ENCODE measurements around the gene STXBP6. TPM values are rescaled to one million over a fixed set of nuclear protein-coding genes. Genes with fewer than 3 reads are reported as not detected.

STXBP6 gene
- total and polyA plus RNA-seq, 10 of the 15 experiments (the other 5 are each of a cell fraction or from before 2014, with no cell fraction given) = 1.2 to 47.3 (median 1.9) TPM

DNA sequence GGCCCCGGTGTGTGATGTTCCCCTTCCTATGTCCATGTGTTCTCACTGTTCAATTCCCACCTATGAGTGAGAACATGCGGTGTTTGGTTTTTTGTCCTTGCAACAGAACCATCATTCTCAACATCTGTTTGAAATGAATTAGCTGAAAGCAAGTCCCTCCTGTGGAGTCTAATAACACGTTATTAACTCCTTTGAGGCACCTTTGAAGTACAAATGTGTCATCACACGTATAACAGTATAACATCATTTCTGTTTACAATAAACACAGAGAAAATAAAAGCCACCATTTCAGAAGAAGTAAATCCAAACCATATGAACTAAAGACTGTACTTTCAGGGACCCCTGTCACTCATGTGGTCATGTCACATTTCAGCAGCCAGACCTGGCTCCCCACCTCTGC lies 198.5 kb downstream of the STXBP6 start (continued):
- TF ChIP-seq, protein P1, sequence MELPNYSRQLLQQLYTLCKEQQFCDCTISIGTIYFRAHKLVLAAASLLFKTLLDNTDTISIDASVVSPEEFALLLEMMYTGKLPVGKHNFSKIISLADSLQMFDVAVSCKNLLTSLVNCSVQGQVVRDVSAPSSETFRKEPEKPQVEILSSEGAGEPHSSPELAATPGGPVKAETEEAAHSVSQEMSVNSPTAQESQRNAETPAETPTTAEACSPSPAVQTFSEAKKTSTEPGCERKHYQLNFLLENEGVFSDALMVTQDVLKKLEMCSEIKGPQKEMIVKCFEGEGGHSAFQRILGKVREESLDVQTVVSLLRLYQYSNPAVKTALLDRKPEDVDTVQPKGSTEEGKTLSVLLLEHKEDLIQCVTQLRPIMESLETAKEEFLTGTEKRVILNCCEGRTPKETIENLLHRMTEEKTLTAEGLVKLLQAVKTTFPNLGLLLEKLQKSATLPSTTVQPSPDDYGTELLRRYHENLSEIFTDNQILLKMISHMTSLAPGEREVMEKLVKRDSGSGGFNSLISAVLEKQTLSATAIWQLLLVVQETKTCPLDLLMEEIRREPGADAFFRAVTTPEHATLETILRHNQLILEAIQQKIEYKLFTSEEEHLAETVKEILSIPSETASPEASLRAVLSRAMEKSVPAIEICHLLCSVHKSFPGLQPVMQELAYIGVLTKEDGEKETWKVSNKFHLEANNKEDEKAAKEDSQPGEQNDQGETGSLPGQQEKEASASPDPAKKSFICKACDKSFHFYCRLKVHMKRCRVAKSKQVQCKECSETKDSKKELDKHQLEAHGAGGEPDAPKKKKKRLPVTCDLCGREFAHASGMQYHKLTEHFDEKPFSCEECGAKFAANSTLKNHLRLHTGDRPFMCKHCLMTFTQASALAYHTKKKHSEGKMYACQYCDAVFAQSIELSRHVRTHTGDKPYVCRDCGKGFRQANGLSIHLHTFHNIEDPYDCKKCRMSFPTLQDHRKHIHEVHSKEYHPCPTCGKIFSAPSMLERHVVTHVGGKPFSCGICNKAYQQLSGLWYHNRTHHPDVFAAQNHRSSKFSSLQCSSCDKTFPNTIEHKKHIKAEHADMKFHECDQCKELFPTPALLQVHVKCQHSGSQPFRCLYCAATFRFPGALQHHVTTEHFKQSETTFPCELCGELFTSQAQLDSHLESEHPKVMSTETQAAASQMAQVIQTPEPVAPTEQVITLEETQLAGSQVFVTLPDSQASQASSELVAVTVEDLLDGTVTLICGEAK (IDR thresholded peaks at IDR 0.05; ENCODE audit: borderline replicate concordance) = no peak
- TF ChIP-seq NFYA (IDR thresholded peaks at IDR 0.05; ENCODE audit: borderline replicate concordance, low read depth, low read length) (no peak), RAD21 (IDR thresholded peaks at IDR 0.05; ENCODE audit: insufficient read depth, low read depth, low read length) (no peak), IKZF1 (conservative IDR thresholded peaks at IDR 0.05) (no peak)

DNA sequence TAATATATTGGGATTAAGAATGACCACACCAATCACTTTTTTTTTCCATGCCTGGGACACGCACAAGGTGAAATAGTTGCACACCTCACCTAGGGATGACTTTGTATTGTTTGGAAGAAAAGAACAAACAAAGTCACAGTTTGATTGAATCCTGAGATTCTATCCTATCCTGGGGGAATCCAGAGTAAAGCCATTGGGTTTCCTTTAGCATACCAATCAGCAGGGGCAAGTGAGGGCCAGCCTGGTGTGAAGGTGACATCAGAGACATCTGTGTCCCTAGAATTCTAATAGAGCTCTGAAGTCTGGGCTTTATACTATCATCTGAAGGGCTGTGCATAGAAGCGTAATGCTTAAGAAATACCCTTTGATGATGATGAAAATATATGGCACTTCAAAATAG lies 199.9 kb downstream of the STXBP6 start:
- in situ Hi-C loops (cut with MboI) (no loop called here), intact Hi-C loops (cut with micrococcal nuclease; ENCODE audit: unreplicated experiment) (no loop called here)
- Histone ChIP-seq H3K36me3 (ENCODE audit: control insufficient read depth in 2 of 2, insufficient read depth in 2 of 2, low read length in 1 of 2) (peaks cover 0 to 2% of the 10 kb centered on the region in 2 experiments; a peak in 1 of 4 replicates), H3K4me3 (no peak overlapping the region), H3K27me3 (replicated peaks in 1 of 2; ENCODE audit: control insufficient read depth in 2 of 2, insufficient read depth in 2 of 2, low read length in 1 of 2) (no peaks in the 10 kb centered on the region), H3K27ac (ENCODE audit: control insufficient read depth, insufficient read depth) (no peak overlapping the region), H3K9ac (ENCODE audit: control insufficient read depth, insufficient read depth, low read length) (no peak overlapping the region), H3K9me3 (replicated peaks; ENCODE audit: control insufficient read depth, insufficient read depth, low read length) (no peaks in the 10 kb centered on the region), H3K4me2 (ENCODE audit: control insufficient read depth, insufficient read depth) (no peak overlapping the region), H4K20me1 (ENCODE audit: control insufficient read depth, insufficient read depth) (no peaks in the 10 kb centered on the region), H3K79me2 (ENCODE audit: control insufficient read depth, insufficient read depth, low read length) (no peaks in the 10 kb centered on the region), H3K4me1 (ENCODE audit: control insufficient read depth, insufficient read depth, low read length) (no peaks in the 10 kb centered on the region), H2AFZ (ENCODE audit: control insufficient read depth, low read depth, low read length) (no peak overlapping the region)
- BruUV-seq (replicated peaks) = no TSS peak
- FAIRE-seq (no peak), DNase-seq (ENCODE audit: low read depth, low spot score) (no peak), ATAC-seq (no peak)
- WGBS (ENCODE audit: insufficient coverage, insufficient replicate concordance, low lambda C conversion rate, missing lambda C conversion rate) = 27% methylated on average over 2 of the region's 2 CpGs
- POLR2A ChIA-PET = no interaction called here
- SMC1A ChIA-PET (ENCODE audit: uncharacterized antibody, unreplicated experiment) = interaction anchor here (0.7 to 6.3 kb wide), 7 partner anchors 9 to 181 kb away, joined by 3 to 24 read pairs (median 3); no protein-coding TSS in a partner anchor
- RAD21 ChIA-PET (ENCODE audit: unreplicated experiment) = interaction anchor here (1.1 kb wide), 1 partner anchor 44 kb away, joined by 3 read pairs; no protein-coding TSS in a partner anchor
- CTCF ChIA-PET = interaction anchor here (1.0 kb wide), 1 partner anchor 9 kb away, joined by 3 read pairs; no protein-coding TSS in a partner anchor
- TF ChIP-seq PML (IDR thresholded peaks at IDR 0.05; ENCODE audit: low read length) (no peak), HDAC2 (IDR thresholded peaks at IDR 0.05) (no peak), JUND (IDR thresholded peaks at IDR 0.05; ENCODE audit: low read depth, low read length) (no peak), CBFB (IDR thresholded peaks at IDR 0.05; ENCODE audit: low read depth) (no peak), SUZ12 (IDR thresholded peaks at IDR 0.05; ENCODE audit: unreplicated experiment) (no peak), CHD4 (IDR thresholded peaks at IDR 0.05) (no peak), DPF2 (IDR thresholded peaks at IDR 0.05) (no peak)
- TF ChIP-seq, protein P2, sequence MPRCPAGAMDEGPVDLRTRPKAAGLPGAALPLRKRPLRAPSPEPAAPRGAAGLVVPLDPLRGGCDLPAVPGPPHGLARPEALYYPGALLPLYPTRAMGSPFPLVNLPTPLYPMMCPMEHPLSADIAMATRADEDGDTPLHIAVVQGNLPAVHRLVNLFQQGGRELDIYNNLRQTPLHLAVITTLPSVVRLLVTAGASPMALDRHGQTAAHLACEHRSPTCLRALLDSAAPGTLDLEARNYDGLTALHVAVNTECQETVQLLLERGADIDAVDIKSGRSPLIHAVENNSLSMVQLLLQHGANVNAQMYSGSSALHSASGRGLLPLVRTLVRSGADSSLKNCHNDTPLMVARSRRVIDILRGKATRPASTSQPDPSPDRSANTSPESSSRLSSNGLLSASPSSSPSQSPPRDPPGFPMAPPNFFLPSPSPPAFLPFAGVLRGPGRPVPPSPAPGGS (IDR thresholded peaks at IDR 0.05; ENCODE audit: borderline replicate concordance, insufficient read depth, low read depth, low read length, poor library complexity, severe bottlenecking) = no peak
- TF ChIP-seq, protein P3, sequence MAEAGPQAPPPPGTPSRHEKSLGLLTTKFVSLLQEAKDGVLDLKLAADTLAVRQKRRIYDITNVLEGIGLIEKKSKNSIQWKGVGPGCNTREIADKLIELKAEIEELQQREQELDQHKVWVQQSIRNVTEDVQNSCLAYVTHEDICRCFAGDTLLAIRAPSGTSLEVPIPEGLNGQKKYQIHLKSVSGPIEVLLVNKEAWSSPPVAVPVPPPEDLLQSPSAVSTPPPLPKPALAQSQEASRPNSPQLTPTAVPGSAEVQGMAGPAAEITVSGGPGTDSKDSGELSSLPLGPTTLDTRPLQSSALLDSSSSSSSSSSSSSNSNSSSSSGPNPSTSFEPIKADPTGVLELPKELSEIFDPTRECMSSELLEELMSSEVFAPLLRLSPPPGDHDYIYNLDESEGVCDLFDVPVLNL (IDR thresholded peaks at IDR 0.05; ENCODE audit: low read depth, low read length) = no peak
- TF ChIP-seq, protein P4, sequence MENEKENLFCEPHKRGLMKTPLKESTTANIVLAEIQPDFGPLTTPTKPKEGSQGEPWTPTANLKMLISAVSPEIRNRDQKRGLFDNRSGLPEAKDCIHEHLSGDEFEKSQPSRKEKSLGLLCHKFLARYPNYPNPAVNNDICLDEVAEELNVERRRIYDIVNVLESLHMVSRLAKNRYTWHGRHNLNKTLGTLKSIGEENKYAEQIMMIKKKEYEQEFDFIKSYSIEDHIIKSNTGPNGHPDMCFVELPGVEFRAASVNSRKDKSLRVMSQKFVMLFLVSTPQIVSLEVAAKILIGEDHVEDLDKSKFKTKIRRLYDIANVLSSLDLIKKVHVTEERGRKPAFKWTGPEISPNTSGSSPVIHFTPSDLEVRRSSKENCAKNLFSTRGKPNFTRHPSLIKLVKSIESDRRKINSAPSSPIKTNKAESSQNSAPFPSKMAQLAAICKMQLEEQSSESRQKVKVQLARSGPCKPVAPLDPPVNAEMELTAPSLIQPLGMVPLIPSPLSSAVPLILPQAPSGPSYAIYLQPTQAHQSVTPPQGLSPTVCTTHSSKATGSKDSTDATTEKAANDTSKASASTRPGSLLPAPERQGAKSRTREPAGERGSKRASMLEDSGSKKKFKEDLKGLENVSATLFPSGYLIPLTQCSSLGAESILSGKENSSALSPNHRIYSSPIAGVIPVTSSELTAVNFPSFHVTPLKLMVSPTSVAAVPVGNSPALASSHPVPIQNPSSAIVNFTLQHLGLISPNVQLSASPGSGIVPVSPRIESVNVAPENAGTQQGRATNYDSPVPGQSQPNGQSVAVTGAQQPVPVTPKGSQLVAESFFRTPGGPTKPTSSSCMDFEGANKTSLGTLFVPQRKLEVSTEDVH (IDR thresholded peaks at IDR 0.05; ENCODE audit: low read depth, partially characterized antibody) = no peak
